ENCODE measurements around the gene SLFN5.
"Not testable (repeated sequence)": the region's sequence is repeated elsewhere in the genome, so short reads cannot be mapped to it uniquely, and the experiment has no call there.

Gene SLFN5

GRCh38 chr17:35229638-35230037 is 13.2 kb upstream of the SLFN5 start:
- no peak for TF ChIP-seq CTCF (IDR thresholded peaks at IDR 0.05; ENCODE audit: borderline replicate concordance, control extremely low read depth, extremely low read depth, insufficient read depth, missing control alignments)
- in situ Hi-C loops (cut with MboI; ENCODE audit: low sequenced_read_pairs, unreplicated experiment) = no loop called here
- DNase-seq (ENCODE audit: low spot score) = no peak

- DNase-seq (ENCODE audit: low spot score); in situ Hi-C loops (cut with MboI; ENCODE audit: low sequenced_read_pairs, unreplicated experiment): not testable (repeated sequence)
Measured at GRCh38 chr17:35234315-35234714, 8.6 kb upstream of the SLFN5 start.

- no peak for DNase-seq (ENCODE audit: low spot score)
- in situ Hi-C loops (cut with MboI; ENCODE audit: low sequenced_read_pairs, unreplicated experiment) = no loop called here
- TF ChIP-seq CTCF (IDR thresholded peaks at IDR 0.05; ENCODE audit: borderline replicate concordance, control extremely low read depth, extremely low read depth, insufficient read depth, missing control alignments) = no peak
Measured at GRCh38 chr17:35235289-35235688, 7.6 kb upstream of the SLFN5 start.

GRCh38 chr17:35235917-35236316 is 7.0 kb upstream of the SLFN5 start:
- no peak for TF ChIP-seq CTCF (IDR thresholded peaks at IDR 0.05; ENCODE audit: borderline replicate concordance, control extremely low read depth, extremely low read depth, insufficient read depth, missing control alignments)
- no peak for DNase-seq (ENCODE audit: low spot score)
- in situ Hi-C loops (cut with MboI; ENCODE audit: low sequenced_read_pairs, unreplicated experiment) = no loop called here

GRCh38 chr17:35236821-35237220 is 6.1 kb upstream of the SLFN5 start:
- no peak for TF ChIP-seq CTCF (IDR thresholded peaks at IDR 0.05; ENCODE audit: borderline replicate concordance, control extremely low read depth, extremely low read depth, insufficient read depth, missing control alignments)
- in situ Hi-C loops (cut with MboI; ENCODE audit: low sequenced_read_pairs, unreplicated experiment) = no loop called here
- DNase-seq (ENCODE audit: low spot score) = no peak

- no peak for DNase-seq (ENCODE audit: low spot score)
- in situ Hi-C loops (cut with MboI; ENCODE audit: low sequenced_read_pairs, unreplicated experiment) = no loop called here
Measured at GRCh38 chr17:35238821-35239220, 4.1 kb upstream of the SLFN5 start.

GRCh38 chr17:35239823-35240222 is 3.0 kb upstream of the SLFN5 start:
- in situ Hi-C loops (cut with MboI; ENCODE audit: low sequenced_read_pairs, unreplicated experiment) = no loop called here
- no peak for DNase-seq (ENCODE audit: low spot score)
- no peak for TF ChIP-seq CTCF (IDR thresholded peaks at IDR 0.05; ENCODE audit: borderline replicate concordance, control extremely low read depth, extremely low read depth, insufficient read depth, missing control alignments)

More at GRCh38 chr17:35238821-35239220, 4.1 kb upstream of the SLFN5 start:
- TF ChIP-seq CTCF (IDR thresholded peaks at IDR 0.05; ENCODE audit: borderline replicate concordance, control extremely low read depth, extremely low read depth, insufficient read depth, missing control alignments) = no peak

Data from GM13976 (cell line).